CD4-positive, alpha-beta T cell treated with Interleukin-6 at 100 ng/mL for 8 hours (primary cell): ENCODE measurements around the gene DLEC1.
A peak's percentile ranks its signal among the peaks of the same experiment; 100 is the strongest.

Source experiments
- DNase-seq: peaks from one replicate; pipeline ENCODE4 v3.0.0-alpha.2; 2020; ENCODE audit warnings: mixed read lengths, low spot score

The DLEC1 gene

GRCh38 chr3:38001456-38002081 is 37.4 kb upstream of the DLEC1 start:
- DNase-seq, result no peak

- DNase-seq, result no peak
Observed at GRCh38 chr3:38002291-38002876, 36.6 kb upstream of the DLEC1 start.

- DNase-seq, result no peak
Observed at GRCh38 chr3:38002940-38003339, 36.1 kb upstream of the DLEC1 start.

- DNase-seq, result peak; percentile 55
Observed at GRCh38 chr3:38003371-38003816, 35.6 kb upstream of the DLEC1 start.

- no peak for DNase-seq
Observed at GRCh38 chr3:38003817-38004414, 35.1 kb upstream of the DLEC1 start.

GRCh38 chr3:38004415-38005075 is 34.5 kb upstream of the DLEC1 start:
- peak; percentile 61 for DNase-seq

- no peak for DNase-seq
Observed at GRCh38 chr3:38005076-38006020, 33.7 kb upstream of the DLEC1 start.

GRCh38 chr3:38006031-38006430 is 33.0 kb upstream of the DLEC1 start:
- DNase-seq, result no peak

- no peak for DNase-seq
Observed at GRCh38 chr3:38006445-38006995, 32.5 kb upstream of the DLEC1 start.

- no peak for DNase-seq
Observed at GRCh38 chr3:38007754-38008090, 31.3 kb upstream of the DLEC1 start.

- DNase-seq, result no peak
Observed at GRCh38 chr3:38008191-38008701, 30.8 kb upstream of the DLEC1 start.

GRCh38 chr3:38008971-38009580 is 29.9 kb upstream of the DLEC1 start:
- no peak for DNase-seq

GRCh38 chr3:38009807-38010591 is 29.0 kb upstream of the DLEC1 start:
- DNase-seq, result no peak

- DNase-seq, result no peak
Observed at GRCh38 chr3:38011111-38011510, 27.9 kb upstream of the DLEC1 start.

GRCh38 chr3:38015485-38015884 is 23.5 kb upstream of the DLEC1 start:
- DNase-seq, result no peak

GRCh38 chr3:38015984-38016383 is 23.0 kb upstream of the DLEC1 start:
- DNase-seq, result no peak

- no peak for DNase-seq
Observed at GRCh38 chr3:38016410-38016809, 22.6 kb upstream of the DLEC1 start.

- DNase-seq, result no peak
Observed at GRCh38 chr3:38016847-38017444, 22.1 kb upstream of the DLEC1 start.

GRCh38 chr3:38017445-38018295 is 21.3 kb upstream of the DLEC1 start:
- no peak for DNase-seq
